ENCODE data around the gene IL23R.

- TF ChIP-seq JUND (IDR thresholded peaks at IDR 0.05), result no peak
- no peak for TF ChIP-seq CTCF (IDR thresholded peaks at IDR 0.05 in 2 of 3, conservative IDR thresholded peaks at IDR 0.05 in 1 of 3; ENCODE audit: borderline replicate concordance in 1 of 3, insufficient read depth in 1 of 3, low read depth in 2 of 3, low read length in 2 of 3)
- TF ChIP-seq POLR2A (IDR thresholded peaks at IDR 0.05; ENCODE audit: borderline replicate concordance, extremely low read depth, insufficient read depth, insufficient read length), result no peak
- no peak for TF ChIP-seq EZH2phosphoT487 (IDR thresholded peaks at IDR 0.05; ENCODE audit: borderline replicate concordance)
- no peak for TF ChIP-seq EZH2 (IDR thresholded peaks at IDR 0.05)
- TF ChIP-seq REST (IDR thresholded peaks at IDR 0.05; ENCODE audit: low read depth), result no peak
- no peak for TF ChIP-seq ZNF274 (IDR thresholded peaks at IDR 0.05; ENCODE audit: low read depth, low read length)
- TF ChIP-seq POLR2AphosphoS5 (IDR thresholded peaks at IDR 0.05; ENCODE audit: low read depth, low read length), result no peak
- TF ChIP-seq SP1 (IDR thresholded peaks at IDR 0.05; ENCODE audit: low read depth), result no peak
- no peak for TF ChIP-seq SRF (IDR thresholded peaks at IDR 0.05; ENCODE audit: low read depth)
- no peak for TF ChIP-seq YY1 (IDR thresholded peaks at IDR 0.05; ENCODE audit: extremely low read depth, insufficient replicate concordance, low read depth, low read length)
- TF ChIP-seq CEBPB (IDR thresholded peaks at IDR 0.05; ENCODE audit: low read depth), result no peak
Measured at GRCh38 chr1:67171574-67171955, 5.3 kb downstream of the IL23R start.

All from HCT116 (cell line).